Epithelial cell of esophagus (primary cell): ENCODE measurements around the gene PIP5K1C.
A peak's percentile ranks its signal among the peaks of the same experiment; 100 is the strongest.
"Not testable (repeated sequence)": the region's sequence is repeated elsewhere in the genome, so short reads cannot be mapped to it uniquely, and the experiment has no call there.

ENCODE experiments used
- DNase-seq: peaks from one replicate; pipeline ENCODE4 v3.0.0; 2010; ENCODE audit warnings: low read depth
- H3K4me3 ChIP-seq: 2 replicates; pipeline ENCODE4 v1.5.1; 2011; ENCODE audit warnings: mild to moderate bottlenecking, low read length, control low read depth
- TF ChIP-seq, protein P1 (sequence below): IDR thresholded peaks from 2 replicates; pipeline ENCODE4 v1.5.1; 2011; ENCODE audit warnings: low read depth, mild to moderate bottlenecking, low read length, control low read depth, inconsistent platforms; ENCODE audit not compliant: insufficient read depth; ENCODE audit errors: missing control alignments

The PIP5K1C gene

GRCh38 chr19:3669947-3670795 lies 30.1 kb downstream of the PIP5K1C start:
- TF ChIP-seq, protein P1, sequence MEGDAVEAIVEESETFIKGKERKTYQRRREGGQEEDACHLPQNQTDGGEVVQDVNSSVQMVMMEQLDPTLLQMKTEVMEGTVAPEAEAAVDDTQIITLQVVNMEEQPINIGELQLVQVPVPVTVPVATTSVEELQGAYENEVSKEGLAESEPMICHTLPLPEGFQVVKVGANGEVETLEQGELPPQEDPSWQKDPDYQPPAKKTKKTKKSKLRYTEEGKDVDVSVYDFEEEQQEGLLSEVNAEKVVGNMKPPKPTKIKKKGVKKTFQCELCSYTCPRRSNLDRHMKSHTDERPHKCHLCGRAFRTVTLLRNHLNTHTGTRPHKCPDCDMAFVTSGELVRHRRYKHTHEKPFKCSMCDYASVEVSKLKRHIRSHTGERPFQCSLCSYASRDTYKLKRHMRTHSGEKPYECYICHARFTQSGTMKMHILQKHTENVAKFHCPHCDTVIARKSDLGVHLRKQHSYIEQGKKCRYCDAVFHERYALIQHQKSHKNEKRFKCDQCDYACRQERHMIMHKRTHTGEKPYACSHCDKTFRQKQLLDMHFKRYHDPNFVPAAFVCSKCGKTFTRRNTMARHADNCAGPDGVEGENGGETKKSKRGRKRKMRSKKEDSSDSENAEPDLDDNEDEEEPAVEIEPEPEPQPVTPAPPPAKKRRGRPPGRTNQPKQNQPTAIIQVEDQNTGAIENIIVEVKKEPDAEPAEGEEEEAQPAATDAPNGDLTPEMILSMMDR, result no peak
- H3K4me3 ChIP-seq, result no peak overlapping the region
- DNase-seq, result no peak

DNA sequence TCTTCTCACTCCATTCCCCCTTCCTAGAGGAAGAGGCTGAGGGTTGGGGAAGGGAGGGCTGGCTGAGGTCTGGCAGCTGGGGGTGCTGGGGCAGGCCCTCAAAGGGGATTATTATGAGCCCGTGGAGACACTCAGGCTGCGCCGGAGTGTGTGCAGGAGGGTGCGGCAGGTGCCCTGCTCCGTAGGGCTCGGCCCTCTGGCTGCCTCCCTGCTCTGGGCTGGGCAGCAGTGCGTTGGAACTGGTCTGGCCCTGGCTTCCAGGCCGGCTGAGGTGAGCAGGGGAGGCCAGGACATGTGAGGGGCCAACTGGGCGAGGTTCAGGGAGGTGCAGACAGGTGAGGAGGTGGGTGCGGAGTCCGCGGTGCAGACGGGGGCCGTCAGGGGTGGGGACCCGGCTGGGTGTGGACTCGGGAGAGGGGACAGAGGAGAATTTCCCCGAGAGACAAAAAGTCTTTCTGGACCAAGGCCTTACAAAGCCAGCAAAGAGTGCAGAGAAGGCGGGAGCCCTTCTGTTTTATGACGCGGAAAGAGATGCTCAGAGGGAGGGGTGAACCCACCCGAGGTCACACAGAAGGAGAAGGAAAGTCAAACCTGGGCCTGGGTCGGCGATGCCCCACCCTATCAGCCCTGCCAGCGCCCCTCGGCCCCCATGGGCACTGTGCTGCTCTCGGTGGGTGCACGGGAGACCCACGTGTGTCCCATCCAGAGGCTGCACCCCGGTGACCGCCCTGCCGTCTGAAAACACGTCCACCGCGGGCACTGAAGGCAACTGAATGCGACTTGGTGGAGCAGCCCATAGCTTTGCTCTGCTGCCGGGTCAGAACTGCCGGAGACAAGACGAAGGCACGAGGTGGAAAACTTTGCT lies 31.0 kb downstream of the PIP5K1C start:
- TF ChIP-seq, protein P1, result no peak
- no peak for DNase-seq
- H3K4me3 ChIP-seq, result no peak overlapping the region

- DNase-seq, result peak; percentile 11
These were observed 31.8 kb downstream of the PIP5K1C start for GRCh38 chr19:3668331-3669081.

DNA sequence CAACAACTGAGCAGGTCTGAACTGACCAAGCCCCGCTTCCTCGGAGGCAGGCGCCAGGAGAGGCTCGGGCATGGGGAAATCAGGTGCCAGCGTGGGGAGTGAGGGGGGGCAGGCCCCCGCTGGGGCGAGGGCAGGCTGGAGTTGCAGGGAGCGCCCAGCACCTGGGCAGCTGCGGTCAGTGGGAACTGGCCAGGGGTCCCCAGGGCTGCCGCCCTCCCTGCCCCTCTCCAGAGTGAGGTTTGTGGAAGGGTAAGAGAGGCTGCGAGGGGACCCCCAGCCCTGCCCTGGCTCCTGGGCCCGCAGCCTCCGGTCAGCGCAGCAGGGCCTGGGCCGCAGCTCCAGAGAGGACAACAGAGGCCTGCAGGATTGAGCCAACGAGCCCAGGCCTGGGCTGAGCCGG lies 32.5 kb downstream of the PIP5K1C start:
- H3K4me3 ChIP-seq, result no peak overlapping the region

More at GRCh38 chr19:3668331-3669081, 31.8 kb downstream of the PIP5K1C start:
- no peak overlapping the region for H3K4me3 ChIP-seq
- TF ChIP-seq, protein P1, result no peak

GRCh38 chr19:3667037-3667638 lies 33.1 kb downstream of the PIP5K1C start:
- H3K4me3 ChIP-seq, result no peak overlapping the region
- DNase-seq, result no peak
- TF ChIP-seq, protein P1, result no peak

More for the DNA sequence above, 32.5 kb downstream of the PIP5K1C start:
- TF ChIP-seq, protein P1, result no peak
- no peak for DNase-seq

DNA sequence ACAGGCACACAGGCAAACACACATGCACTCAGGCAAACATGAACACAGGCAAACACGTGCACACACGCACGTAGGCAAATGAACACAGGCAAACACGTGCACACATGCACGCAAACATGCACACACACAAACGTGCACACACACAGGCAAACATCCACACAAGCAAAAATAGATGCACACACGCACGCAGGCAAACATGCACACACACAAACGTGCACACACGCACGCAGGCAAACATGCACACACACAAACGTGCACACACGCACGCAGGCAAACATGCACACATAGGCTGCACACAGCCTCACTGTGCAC lies 33.8 kb downstream of the PIP5K1C start:
- H3K4me3 ChIP-seq, DNase-seq: not testable (repeated sequence)
